Stimulated activated CD8-positive, alpha-beta memory T cell treated with anti-CD3 and anti-CD28 coated beads, Interleukin-7, amount 100 ng/mL, for 4 hours (primary cell): ENCODE measurements around the gene SLC36A2.

ENCODE experiments used
- DNase-seq, 2 donors: peaks; one replicate each; pipeline ENCODE4 v3.0.0-alpha.2; 2020; ENCODE audit warnings: low read depth in 2 of 2

SLC36A2 gene

GRCh38 chr5:151283120-151283825 is 64.1 kb downstream of the SLC36A2 start:
- no peak for DNase-seq

DNA sequence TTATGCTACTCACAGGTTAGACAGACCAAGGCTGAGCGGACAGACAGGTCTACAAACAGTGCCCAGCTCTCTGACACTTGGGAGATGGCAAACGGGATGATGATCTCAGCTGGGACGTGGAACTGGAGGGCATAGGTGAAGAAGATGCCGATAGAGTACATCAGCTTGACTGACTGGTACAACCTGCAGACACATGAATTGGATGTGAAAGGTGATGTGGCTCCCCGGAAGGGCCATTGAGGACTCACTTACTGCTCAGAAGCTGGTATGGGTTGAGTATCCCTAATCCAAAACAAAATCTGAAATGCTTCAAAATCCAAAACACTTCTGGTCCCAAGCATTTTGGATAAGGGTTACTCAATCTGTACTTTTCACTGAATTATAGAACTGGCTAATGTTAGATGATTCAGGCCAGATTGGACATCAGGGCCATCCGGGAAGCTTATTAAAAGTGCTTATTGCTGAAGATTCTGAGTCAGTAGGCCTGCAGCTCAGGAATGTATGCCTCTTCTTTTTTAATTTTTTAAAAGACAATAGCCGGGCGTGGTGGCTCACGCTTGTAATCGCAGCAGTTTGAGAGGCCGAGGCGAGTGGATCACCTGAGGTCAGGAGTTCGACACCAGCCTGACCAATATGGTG is 66.2 kb downstream of the SLC36A2 start:
- no peak for DNase-seq

DNA sequence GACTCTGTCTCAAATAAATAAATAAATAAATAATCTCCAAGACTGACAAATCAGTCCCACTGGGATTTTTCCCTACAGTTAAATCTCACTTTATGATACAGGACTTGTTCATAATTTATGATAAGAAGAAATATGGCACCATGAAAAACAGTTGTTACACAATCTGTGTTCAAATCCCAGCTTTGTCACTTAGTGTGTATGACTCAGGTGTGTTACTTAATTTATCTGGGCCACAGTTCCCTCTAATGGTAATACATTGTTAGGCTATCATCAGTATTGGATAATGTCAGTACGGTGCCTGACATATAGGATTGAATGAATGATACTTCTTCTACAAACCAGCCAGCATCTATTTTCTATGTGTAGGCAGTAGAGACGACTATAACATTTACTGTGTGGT is 66.9 kb downstream of the SLC36A2 start:
- no peak for DNase-seq

- no peak for DNase-seq
Observed at GRCh38 chr5:151278845-151279244, 68.5 kb downstream of the SLC36A2 start.

- DNase-seq = no peak
Observed at GRCh38 chr5:151275803-151276202, 71.6 kb downstream of the SLC36A2 start.

- no peak for DNase-seq
Observed at GRCh38 chr5:151274666-151275065, 72.7 kb downstream of the SLC36A2 start.

DNA sequence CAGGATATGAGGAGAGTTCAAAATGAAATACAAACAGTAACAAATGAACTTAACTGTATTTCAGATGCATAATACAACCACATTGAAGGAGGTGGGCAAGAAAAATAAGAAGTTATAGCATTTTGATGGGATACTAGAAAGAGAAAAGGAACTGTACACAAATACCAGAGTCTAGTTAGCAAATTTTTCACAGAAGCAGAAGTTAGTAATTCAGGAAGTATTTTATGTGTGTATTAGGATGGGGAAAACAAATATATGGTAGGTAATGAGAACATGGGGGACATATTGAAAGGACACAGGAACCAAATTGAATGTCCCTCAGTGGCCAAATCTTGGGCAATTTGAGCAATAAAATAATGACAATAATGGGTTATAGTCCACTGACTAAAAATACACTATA is 76.0 kb downstream of the SLC36A2 start:
- no peak for DNase-seq

GRCh38 chr5:151270599-151270998 is 76.8 kb downstream of the SLC36A2 start:
- no peak for DNase-seq

- no peak for DNase-seq
Observed at GRCh38 chr5:151267491-151268260, 79.7 kb downstream of the SLC36A2 start.
